Hepatocyte (in vitro differentiated cells): ENCODE measurements around the gene CAMK2G.

Source experiments
- EZH2 ChIP-seq: fragments of 200-600 bp; sonication (generic); IDR thresholded peaks from 2 replicates; pipeline ENCODE4 v1.6.1; 2016; ENCODE audit warnings: antibody characterized with exemption, mild to moderate bottlenecking, borderline replicate concordance
- EZH2phosphoT487 ChIP-seq: fragments of 200-600 bp; sonication (generic); IDR thresholded peaks from one replicate; pipeline ENCODE4 v1.6.1; 2018; ENCODE audit warnings: antibody characterized with exemption, mild to moderate bottlenecking, low read depth, moderate library complexity; ENCODE audit not compliant: unreplicated experiment, severe bottlenecking
- TF ChIP-seq, protein P1 (sequence below): fragments of 200-600 bp; sonication (generic); IDR thresholded peaks from 2 replicates; pipeline ENCODE4 v1.5.1; 2016; ENCODE audit warnings: antibody characterized with exemption, mild to moderate bottlenecking; ENCODE audit not compliant: poor library complexity

DNA sequence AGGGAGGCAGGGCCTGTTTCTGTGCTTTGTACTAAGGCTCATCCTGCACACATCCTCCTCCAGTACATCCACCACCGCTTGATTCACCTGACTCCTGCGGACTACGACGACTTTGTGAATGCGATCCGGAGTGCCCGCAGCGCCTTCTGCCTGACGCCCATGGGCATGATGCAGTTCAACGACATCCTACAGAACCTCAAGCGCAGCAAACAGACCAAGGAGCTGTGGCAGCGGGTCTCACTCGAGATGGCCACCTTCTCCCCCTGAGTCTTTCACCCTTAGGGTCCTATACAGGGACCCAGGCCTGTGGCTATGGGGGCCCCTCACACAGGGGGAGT, 73.1 kb downstream of the CAMK2G start:
- TF ChIP-seq, protein P1, sequence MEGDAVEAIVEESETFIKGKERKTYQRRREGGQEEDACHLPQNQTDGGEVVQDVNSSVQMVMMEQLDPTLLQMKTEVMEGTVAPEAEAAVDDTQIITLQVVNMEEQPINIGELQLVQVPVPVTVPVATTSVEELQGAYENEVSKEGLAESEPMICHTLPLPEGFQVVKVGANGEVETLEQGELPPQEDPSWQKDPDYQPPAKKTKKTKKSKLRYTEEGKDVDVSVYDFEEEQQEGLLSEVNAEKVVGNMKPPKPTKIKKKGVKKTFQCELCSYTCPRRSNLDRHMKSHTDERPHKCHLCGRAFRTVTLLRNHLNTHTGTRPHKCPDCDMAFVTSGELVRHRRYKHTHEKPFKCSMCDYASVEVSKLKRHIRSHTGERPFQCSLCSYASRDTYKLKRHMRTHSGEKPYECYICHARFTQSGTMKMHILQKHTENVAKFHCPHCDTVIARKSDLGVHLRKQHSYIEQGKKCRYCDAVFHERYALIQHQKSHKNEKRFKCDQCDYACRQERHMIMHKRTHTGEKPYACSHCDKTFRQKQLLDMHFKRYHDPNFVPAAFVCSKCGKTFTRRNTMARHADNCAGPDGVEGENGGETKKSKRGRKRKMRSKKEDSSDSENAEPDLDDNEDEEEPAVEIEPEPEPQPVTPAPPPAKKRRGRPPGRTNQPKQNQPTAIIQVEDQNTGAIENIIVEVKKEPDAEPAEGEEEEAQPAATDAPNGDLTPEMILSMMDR = no peak
- no peak for TF ChIP-seq EZH2
- TF ChIP-seq EZH2phosphoT487 = no peak
